ENCODE measurements around the gene FRAT2.

The FRAT2 gene, protein sequence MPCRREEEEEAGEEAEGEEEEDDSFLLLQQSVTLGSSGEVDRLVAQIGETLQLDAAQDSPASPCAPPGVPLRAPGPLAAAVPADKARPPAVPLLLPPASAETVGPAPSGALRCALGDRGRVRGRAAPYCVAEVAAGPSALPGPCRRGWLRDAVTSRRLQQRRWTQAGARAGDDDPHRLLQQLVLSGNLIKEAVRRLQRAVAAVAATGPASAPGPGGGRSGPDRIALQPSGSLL

DNA sequence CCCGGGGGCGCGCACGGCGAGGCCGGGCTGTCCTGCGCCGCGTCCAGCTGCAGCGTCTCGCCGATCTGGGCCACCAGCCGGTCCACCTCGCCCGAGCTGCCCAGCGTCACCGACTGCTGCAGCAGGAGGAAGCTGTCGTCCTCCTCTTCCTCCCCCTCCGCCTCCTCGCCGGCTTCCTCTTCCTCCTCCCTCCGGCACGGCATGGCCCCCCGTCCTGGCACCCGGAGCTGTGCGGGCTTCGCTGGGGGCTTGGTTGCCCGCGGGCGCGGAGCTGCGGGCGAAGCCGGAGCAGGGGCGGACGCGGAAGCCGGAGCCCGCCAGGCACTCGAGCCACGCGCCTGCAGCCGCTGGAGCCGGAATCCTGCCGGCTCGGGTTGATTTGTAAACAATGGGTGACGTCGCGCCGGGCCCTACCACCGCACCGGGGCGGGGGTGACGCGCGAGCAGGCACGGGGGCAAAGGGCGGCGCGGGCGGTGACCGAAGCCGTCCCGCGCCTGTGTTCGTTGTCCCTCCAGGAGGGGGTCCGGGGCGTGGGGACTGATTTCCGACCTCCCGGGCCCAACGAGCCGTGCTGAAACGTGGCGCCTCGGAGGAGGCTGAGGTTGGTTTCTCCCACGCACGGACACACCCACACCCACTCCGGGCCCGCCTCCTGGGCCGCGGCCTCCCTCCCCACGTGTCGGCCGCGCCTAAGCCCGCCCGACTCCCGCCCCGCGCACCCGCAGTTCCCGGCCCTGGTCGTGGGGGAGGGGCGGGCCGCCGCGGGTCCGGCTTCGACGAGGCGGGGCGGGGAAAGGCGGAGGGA, at the start of gene FRAT2:
Gene FRAT2, minus strand, starts transcription at position 360 of the 806 bp plus-strand sequence. Its CDS starts 157 bp downstream, at position 203.
- FAIRE-seq, result no peak

DNA sequence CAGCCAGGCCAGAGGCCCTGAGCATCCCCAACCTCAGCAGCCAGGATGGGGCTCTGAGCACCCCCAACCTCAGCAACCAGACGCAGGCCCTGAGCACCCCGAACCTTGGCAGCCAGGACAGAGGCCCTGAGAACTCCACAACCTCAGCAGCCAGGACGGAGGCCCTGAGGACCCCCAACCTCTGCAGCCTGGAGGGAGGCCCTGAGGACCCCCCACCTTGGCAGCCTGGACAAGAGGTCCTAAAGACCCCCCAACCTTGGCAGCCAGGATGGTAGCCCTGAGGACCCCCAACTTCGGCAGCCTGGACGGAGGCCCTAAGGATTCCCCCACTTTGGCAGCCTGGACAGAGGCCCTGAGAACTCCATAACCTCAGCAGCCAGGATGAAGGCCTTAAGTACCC, 49.6 kb upstream of the FRAT2 start:
- FAIRE-seq, result no peak

DNA sequence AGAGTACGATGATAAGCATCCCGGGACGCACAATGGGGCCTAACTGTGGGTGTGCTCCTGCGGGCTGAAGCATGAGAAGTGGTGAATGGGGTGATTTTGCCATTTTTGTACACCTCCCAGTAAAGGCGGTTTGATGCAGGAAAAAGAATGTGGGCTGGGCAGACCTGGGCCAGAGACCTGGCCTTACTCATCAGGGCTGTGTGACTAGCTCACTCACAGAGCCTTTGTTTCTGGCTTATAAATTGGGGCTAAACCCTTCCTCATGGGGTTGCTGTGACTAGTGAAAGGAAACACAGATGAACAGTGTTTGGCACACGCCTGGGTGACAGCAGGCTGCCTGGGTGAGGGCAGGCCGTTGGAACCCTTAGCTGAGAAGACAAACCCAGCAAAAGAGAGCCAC, 48.6 kb upstream of the FRAT2 start:
- no peak for FAIRE-seq

DNA sequence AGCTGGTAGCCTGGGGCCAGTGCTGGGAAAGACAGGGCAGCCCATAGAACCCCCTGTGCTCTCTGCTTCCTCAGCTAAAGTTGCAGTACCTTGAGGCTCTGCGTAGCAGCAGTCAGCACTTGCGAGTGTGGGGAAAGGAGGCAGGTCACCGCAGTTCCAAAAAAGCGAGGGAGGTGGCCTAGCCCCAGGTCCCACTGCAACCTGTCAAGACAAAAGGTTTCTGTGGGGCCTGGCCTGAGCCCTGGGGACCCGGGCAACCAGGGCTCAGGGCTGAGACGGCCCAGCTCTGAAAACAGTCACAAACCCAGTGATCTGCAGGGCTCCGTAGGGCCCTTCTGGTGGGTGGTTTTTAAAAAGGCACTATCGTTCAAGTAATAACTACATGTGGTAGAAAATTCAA, 47.1 kb upstream of the FRAT2 start:
- no peak for FAIRE-seq

DNA sequence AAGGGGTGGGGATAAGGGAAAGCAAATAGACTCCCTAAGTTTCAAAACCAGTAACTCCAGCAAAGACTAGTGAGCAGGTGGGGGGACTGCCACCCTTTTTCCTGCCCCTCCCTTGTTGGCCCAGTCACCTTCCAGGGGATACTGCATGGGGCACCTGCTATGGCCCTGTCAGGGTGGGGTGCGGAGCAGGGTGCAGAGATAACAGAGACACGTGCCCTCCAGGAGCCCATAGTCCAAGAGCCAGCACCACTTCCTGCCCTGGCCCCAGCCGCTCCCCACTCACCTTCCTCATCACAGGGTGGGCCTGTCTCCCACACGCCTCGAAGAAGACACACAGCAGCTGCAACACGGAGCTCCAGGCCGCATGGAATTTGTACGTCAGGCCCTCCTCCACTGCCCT, 46.0 kb upstream of the FRAT2 start:
- no peak for FAIRE-seq

DNA sequence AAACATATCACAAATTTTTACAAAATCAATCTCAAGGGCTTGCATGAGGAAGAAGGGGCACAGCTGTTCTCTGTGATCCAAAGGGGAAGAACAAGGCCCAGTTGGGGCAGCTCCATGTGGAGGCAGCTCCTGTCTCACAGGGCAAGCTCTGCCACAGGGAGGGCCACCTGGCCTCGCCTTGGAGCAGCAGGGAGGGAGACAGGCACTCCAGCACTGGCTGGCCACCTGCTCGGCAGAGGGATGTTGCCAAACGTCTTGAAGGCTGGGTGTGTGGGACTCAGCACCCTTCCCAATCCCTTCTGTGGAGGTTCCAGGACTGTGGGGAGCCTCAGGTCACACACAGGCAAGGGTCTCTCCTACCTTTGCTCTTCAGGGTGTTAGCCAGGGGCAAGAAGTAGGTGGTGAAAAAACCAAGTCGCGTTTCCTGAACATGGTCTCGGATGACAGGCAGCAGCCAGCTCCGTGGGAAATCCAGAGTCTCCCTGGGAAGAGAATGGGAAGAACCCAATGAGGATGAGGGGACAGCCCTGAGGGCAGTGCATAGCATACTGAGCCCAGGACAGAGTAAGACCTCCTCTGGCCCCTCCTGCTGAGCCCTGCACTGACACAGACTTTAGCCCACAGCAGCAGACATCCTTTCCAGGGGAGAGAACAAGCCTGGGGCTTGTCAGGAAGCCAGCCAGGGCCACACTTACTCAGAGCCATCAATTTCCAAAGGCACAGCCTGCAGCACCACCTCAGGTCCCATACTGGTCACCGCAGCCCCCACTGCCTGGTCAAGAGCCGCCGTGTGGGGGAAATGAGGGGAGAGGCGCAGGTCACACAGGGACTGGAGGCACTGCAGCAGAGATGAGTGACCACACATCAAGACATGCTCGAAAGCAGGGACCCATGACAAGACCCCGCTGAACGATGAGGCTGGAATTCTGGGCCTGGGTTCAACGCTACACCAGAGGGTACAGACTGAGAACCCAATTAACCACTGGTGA, 44.7 kb upstream of the FRAT2 start:
- no peak for FAIRE-seq

DNA sequence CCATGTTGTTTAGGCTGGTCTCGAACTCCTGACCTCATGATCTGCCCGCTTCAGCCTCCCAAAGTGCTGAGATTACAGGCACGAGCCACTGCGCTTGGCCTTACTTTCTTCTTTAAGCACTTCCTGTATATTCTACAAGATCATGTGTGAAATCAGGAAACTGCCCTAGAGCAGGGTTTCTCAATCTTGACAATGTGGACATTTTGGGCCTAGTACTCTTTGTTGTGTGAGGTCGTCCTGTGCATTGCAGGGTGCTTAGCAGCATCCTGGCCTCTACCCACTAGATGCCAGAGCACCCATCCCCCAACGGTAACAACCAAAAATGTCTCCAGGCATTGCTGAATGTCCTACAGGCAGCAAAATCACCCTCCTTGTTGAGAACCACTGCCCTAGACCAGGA, 41.9 kb upstream of the FRAT2 start:
- no peak for FAIRE-seq

DNA sequence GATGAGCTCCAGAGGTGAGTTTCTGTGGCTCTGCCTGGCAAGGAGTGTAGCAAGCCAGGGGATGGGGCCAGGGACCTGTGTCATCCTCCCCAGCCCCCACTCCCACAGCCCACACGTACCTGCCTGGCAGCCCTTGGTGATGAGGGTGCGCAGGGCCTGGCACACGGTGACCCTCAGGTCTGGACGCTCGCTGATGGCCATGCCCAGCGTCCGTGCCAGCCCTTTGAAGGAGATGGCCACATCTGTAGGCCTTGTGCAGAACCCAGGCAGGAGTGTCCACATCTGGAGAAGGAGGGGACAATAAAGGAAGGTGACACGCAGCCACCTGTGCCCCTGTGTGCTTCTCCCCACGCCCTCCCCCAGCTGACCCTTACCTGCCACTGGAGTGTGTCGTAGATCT, 38.9 kb upstream of the FRAT2 start:
- FAIRE-seq, result no peak

DNA sequence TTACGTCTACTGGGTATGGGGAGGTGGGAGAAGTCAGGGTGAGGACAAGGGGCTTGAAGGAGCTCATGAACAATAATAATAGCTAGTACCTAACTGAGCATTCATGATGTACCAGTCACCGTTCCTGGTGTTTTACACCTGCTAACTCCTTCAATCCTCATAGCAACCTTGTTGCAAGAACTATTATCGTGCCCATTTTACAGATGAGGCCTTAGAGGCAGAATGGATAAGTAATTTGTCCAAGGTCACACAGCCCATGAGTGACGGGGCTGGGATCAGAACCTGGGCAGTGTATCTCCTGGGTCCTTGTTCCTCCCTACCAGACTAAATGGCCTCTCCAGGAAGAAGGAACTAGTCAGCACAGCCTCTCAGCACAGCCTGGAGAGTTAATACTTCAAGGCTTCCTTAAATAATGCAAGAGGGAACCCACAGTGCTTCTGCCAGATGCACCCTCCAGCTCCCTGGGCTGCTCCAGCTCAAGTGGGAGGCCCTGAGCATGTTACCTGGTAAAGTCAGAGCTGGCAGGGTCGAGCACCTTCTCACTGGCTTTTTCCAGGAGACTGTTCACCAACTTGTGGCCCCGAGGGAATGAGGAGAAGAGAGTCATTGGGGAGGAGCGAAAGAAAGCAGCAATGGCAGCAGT, 37.8 kb upstream of the FRAT2 start:
- FAIRE-seq, result no peak

DNA sequence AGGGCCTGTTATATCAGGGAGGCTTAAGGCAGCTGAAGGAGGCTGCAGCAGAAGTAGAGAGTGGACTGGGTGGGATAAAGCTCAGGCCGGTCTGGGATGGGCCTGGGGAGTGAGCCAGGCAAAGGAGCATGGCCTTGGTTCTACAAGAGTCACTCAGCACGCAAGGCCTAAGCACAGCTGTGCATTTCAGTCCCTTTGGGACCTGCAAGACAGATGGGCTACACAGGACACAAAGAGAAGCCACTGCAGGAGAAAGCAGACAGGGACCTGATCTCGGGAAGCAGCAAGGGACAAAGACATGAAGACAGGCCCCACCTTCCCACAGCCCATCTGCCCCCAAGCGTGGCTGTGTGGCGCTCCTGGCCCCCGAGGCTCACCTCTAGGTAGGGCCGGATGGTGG, 37.2 kb upstream of the FRAT2 start:
- FAIRE-seq, result no peak

DNA sequence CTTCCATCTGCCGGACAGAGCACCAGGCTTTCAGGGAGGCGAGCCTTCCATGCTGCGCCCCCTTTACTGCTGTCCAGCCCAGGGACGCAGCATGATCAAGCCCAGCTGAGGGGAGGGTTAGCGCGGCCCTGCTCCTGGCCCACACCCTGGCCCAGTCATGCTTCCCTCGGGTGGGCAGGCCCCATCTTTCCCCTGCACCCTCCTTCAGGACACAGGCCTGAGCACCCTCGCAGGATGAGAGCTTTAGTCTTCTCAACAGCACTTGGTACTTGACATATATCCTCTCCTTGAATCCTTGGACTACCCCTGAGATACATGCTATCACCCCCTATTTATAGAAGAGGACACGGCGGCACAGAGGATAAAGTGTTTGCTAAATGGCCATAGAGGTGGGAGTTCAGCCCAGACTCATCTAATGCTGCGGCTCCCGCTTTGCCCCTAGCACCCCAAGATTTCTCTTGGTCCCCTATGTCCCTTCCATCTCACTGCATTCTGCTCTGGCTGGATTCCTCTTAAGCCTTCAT, 32.7 kb upstream of the FRAT2 start:
- FAIRE-seq, result no peak

DNA sequence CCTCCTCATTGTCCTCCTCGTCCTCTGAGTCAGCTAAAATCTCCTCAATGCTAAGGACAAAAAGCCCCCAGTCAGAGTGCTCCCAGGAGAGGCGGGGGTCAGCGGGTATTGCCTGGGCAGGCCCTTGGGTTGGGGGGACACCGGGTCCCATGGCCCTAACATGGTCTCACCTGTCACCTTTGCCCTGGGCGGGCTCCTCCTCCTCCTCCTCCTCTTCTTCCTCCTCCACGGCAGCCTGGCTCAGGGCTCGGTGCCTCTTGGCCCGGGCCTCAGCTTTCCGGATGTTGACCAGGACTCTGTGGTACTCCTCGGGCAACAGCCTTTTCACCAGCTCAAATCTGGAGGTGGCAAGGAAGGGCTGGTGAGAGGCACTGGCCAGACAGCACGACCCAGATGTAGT, 32.0 kb upstream of the FRAT2 start:
- no peak for FAIRE-seq

DNA sequence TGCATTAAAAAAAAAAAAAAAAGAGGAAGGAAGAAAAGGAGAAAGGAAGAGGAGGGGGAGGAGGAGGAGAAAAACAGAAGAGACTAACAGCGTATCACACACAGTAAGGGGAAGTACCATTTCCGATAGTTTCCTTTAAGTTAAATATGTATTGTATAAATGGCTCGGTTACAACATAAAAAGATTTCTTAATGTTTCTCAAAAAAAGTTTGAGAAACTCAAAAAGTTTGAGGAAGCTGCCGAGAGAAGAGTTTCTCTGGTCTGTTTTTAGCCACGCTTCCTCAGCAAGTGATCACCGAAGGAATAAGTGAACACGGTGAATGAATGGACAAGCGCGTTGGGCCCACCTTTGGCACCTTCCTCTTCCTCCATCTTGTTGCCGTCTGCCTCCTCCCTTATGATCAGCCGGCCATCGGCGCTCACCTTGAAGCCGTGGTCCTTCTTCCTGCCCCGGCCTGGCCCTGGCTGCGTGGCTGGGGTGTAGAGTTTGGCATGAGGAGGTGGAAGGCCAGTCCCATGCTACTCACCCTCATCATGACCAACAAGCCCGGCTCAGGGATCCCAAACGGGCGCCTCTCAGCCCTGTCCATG, 31.3 kb upstream of the FRAT2 start:
- FAIRE-seq, result no peak

DNA sequence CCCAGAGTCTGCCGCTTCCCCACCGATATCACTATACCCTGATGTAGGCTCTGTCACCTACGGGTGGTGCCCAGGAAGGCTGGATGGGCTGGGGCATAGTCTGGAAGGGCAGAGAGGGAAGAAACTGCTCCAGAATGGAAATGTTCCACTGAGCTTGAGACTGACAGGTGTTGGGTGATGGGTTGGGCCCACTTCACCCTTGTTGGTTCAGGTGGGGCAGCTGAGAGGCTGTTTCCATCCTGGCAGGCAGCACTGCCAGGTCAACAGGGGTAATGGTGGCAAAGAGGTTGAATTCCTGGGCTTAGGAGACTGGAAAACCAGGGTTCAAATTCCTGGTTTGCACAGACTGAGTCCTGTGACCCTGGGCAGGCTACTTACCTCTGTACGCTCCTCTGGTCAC, 28.5 kb upstream of the FRAT2 start:
- no peak for FAIRE-seq

DNA sequence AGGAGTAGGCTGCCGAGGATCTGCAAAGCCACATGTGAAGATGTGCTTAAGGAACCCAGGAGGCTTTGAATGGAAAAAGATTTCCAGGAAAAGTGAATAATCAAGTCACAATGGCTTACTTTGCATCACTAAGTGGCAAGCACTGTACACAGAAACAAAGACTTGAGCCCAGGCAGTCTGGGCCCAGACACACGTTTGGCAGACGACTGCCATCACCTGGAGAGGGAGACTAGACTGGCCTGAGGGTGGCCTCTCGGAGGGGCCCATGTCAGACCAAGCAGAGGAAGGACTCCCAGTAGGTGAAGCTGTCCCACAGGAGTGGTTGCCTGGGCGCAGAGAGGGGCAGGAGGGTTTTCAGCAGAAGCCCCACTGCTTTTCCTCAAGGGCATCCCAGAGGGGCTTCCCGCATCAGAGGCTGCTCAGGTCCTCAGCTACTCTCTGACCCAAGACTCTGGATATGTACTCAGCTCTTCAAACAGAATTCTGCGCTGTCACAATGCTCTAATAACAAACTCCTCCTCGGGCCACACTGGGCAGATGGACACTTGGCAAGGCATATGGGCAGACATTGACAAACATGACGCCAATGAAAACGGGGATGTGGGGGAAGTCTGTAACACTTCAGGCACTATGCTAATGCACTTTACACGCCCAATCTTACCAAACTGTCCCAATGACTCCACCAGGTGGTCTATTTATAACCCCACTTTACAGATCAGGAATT, 27.9 kb upstream of the FRAT2 start:
- FAIRE-seq, result no peak

DNA sequence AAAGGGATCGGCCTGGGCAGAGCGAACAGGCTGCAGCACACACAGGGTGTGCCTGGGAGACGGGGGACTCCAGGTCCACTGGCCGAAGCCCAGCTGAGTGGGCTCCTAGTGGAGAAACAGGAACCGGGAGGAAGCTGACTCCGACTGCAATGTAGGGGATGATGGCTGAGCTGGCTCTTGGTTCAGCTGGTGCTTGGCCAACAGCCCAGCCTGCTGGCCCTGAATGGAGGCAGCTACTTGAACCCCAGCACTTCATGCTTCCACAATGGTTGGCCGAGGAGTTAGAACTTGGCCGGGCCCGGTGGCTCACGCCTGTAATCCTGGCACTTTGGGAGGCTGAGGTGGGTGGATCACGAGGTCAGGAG, 27.0 kb upstream of the FRAT2 start:
- no peak for FAIRE-seq

DNA sequence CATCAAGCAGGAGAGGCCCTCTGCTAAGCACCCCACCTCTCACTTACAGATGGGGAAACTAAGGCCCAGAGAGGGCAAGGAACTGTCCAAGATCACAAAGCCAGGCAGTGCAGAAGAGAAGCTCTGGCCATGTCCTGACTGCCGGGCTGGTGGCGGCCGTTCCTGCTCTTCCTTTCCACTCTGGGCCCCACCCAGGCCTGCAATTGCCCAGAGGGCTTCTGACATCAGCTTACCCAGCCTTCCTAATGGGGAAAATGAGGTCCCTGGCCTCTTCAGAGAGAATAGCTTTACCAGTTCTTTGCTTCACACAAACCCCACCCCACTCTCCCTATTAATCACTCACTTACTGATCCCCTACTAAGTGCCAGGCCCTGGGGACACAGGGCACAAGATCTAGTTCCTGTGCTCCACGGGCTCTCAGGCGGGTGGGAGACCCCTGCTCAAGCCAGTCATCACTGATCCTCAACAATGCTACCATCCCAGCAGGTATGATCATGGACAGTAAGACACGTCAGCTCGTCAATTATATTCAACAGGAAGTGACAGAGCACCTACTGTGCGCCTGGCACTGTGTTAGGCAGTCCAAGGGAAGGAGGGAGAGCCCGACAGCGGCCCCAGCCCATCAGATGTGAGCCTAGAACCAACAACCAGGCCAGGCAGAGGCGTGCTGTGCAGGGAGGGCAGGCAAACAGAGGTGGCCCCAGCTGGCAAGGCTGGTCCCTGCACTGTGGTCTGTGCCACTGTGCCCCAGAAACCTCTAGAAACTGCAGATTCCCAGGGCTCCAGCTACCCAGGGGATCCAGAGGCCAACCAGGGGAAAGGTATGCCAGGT, 26.4 kb upstream of the FRAT2 start:
- FAIRE-seq, result no peak

DNA sequence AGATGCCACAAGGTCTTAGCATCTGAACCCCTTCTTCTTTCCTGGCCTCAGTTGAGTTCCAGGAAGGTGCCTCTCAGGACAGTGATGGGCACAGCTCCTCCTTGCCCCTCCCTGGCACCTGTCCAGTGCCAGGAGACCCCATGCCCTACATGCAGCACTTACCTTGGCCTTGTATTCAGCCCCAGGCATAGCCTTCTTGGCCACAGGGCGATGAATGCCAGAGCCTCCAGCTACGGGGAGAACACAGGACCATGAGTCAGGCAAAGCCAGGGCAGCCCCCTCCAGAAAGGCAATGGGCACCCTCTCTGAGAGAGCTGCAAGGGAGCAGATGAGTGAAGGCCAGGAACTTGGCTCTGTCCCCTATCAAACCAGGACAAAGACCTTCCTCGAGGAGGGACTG, 24.3 kb upstream of the FRAT2 start:
- FAIRE-seq, result no peak

DNA sequence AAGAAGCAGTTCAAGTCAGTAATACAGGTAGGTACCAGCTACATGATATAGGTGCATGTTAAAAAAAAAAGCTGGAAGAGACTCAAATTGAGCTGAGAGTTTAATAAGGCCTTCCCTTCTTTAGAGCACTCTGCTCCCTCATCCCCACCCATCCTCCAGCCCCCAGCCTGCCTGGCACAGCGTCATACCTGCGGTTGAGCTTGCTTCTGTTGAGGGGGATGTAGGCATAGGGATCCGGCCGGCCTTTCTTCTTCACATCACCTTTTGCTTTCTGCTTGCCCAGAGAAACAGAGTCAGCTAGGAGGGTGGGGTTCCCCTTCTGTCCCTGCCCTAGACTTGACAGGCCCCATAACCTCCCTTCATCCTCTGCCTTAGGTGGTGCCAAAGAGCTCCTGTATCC, 23.8 kb upstream of the FRAT2 start:
- FAIRE-seq, result no peak

DNA sequence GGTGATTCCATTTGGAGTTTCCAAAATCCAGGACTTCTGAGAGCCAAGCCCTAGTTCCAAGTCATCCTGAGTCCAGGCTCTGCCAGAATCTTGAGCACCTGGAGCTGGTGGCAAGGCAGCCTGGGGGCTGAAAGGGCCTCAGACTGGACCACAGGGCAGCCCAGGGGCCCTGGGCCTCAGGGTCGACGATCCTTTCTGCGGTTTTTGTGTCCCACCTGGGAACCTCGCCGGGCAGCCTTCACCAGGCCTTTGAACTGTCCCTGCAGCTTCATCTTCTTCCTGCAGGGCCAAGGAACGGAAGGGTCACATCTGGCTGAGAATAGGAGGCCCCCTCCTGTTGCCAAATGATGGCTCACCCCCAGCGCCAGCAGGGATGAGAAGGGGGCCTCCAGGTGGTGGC, 22.4 kb upstream of the FRAT2 start:
- no peak for FAIRE-seq

Data from G401.6 (cell line).